Raji (cell line): ENCODE data around the gene ZNF70.

Experiments used
- POLR2A ChIP-seq: IDR thresholded peaks from 2 replicates; pipeline ENCODE4 v1.6.1; 2011; ENCODE audit warnings: low read depth, low read length, control low read depth; ENCODE audit not compliant: insufficient read depth

Gene ZNF70

GRCh38 chr22:23750714-23751440 lies at the start of gene ZNF70:
Gene ZNF70 (minus strand): TSS chr22:23751112. CDS start chr22:23745140, 5,972 bp downstream.
- peak; percentile 68 for TF ChIP-seq POLR2A

GRCh38 chr22:23796461-23796860 lies 45.5 kb upstream of the ZNF70 start:
- no peak for TF ChIP-seq POLR2A

- TF ChIP-seq POLR2A, result no peak
Measured at GRCh38 chr22:23793326-23793725, 42.4 kb upstream of the ZNF70 start.

- TF ChIP-seq POLR2A, result no peak
Measured at GRCh38 chr22:23791738-23792645, 41.1 kb upstream of the ZNF70 start.

GRCh38 chr22:23790819-23791737 lies 40.2 kb upstream of the ZNF70 start:
- no peak for TF ChIP-seq POLR2A

GRCh38 chr22:23789638-23790037 lies 38.7 kb upstream of the ZNF70 start:
- no peak for TF ChIP-seq POLR2A

- TF ChIP-seq POLR2A, result no peak
Measured at GRCh38 chr22:23789121-23789520, 38.2 kb upstream of the ZNF70 start.

GRCh38 chr22:23787910-23788309 lies 37.0 kb upstream of the ZNF70 start:
- no peak for TF ChIP-seq POLR2A

GRCh38 chr22:23787600-23787896 lies 36.6 kb upstream of the ZNF70 start:
- no peak for TF ChIP-seq POLR2A

- TF ChIP-seq POLR2A, result peak; percentile 60
Measured at GRCh38 chr22:23786752-23787599, 36.1 kb upstream of the ZNF70 start, which contains the start of gene SMARCB1. Gene SMARCB1 (plus strand): TSS chr22:23786966. CDS start chr22:23787170, 204 bp downstream.

GRCh38 chr22:23786261-23786710 lies 35.4 kb upstream of the ZNF70 start:
- no peak for TF ChIP-seq POLR2A

- TF ChIP-seq POLR2A, result no peak
Measured at GRCh38 chr22:23784215-23784732, 33.4 kb upstream of the ZNF70 start.

GRCh38 chr22:23783265-23784150 lies 32.6 kb upstream of the ZNF70 start:
- no peak for TF ChIP-seq POLR2A
